ENCODE measurements around the gene HNF1B.

- TF ChIP-seq POLR2AphosphoS5 (IDR thresholded peaks at IDR 0.05) (no peak), CTCF (IDR thresholded peaks at IDR 0.05) (no peak), POLR2A (IDR thresholded peaks at IDR 0.05) (no peak), EP300 (IDR thresholded peaks at IDR 0.05) (no peak)
These were observed 17.8 kb downstream of the HNF1B start for GRCh38 chr17:37726891-37727675.
